ENCODE results near the gene C3.

DNA sequence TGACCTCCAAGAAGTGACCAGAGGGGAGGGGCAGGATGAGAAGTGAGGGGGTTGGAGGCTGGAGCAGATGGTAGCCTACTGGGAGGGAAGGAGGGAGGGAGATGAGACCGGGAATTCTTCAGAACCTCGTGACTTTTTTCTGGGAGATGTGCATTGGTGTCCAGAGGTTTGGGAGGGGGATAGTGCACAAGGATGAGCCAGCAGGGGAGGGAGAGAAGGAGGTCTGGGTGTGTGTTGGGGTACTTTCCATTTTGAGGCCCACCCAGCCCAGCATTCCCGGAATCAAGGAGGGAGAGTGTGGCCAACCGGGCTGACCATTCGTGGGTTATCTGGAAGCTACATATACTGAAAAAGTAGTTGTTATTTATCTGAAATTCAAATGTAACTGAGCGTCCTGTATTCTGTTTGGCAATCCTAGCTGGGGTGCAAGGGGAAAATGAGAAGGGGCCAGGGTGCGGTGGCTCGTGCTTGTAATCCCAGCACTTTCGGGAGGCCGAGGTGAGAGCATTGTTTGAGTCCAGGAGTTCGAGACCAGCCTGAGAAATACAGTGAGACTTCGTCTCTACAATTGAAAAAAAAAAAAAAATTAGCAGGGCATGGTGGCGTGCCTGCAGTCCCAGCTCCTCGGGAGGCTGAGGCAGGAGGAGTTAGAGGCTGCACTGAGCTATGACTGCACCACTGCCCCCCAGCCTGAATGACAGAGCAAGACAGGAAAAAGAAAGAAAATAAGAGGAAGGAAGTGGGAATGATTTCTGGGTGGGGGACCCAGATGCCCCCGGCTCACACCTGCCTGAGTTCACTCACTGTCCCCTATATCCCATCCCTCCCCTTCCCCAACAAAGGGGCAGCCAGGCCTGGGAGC, 4.4 kb upstream of the C3 start:
- TF ChIP-seq, protein P1, sequence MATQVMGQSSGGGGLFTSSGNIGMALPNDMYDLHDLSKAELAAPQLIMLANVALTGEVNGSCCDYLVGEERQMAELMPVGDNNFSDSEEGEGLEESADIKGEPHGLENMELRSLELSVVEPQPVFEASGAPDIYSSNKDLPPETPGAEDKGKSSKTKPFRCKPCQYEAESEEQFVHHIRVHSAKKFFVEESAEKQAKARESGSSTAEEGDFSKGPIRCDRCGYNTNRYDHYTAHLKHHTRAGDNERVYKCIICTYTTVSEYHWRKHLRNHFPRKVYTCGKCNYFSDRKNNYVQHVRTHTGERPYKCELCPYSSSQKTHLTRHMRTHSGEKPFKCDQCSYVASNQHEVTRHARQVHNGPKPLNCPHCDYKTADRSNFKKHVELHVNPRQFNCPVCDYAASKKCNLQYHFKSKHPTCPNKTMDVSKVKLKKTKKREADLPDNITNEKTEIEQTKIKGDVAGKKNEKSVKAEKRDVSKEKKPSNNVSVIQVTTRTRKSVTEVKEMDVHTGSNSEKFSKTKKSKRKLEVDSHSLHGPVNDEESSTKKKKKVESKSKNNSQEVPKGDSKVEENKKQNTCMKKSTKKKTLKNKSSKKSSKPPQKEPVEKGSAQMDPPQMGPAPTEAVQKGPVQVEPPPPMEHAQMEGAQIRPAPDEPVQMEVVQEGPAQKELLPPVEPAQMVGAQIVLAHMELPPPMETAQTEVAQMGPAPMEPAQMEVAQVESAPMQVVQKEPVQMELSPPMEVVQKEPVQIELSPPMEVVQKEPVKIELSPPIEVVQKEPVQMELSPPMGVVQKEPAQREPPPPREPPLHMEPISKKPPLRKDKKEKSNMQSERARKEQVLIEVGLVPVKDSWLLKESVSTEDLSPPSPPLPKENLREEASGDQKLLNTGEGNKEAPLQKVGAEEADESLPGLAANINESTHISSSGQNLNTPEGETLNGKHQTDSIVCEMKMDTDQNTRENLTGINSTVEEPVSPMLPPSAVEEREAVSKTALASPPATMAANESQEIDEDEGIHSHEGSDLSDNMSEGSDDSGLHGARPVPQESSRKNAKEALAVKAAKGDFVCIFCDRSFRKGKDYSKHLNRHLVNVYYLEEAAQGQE (IDR thresholded peaks at IDR 0.05), result no peak
- TF ChIP-seq, protein P2, sequence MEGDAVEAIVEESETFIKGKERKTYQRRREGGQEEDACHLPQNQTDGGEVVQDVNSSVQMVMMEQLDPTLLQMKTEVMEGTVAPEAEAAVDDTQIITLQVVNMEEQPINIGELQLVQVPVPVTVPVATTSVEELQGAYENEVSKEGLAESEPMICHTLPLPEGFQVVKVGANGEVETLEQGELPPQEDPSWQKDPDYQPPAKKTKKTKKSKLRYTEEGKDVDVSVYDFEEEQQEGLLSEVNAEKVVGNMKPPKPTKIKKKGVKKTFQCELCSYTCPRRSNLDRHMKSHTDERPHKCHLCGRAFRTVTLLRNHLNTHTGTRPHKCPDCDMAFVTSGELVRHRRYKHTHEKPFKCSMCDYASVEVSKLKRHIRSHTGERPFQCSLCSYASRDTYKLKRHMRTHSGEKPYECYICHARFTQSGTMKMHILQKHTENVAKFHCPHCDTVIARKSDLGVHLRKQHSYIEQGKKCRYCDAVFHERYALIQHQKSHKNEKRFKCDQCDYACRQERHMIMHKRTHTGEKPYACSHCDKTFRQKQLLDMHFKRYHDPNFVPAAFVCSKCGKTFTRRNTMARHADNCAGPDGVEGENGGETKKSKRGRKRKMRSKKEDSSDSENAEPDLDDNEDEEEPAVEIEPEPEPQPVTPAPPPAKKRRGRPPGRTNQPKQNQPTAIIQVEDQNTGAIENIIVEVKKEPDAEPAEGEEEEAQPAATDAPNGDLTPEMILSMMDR (IDR thresholded peaks at IDR 0.05), result no peak
- TF ChIP-seq ZFP36 (IDR thresholded peaks at IDR 0.05; ENCODE audit: borderline replicate concordance, partially characterized antibody), result no peak
- TF ChIP-seq CHD2 (IDR thresholded peaks at IDR 0.05; ENCODE audit: low read length, partially characterized antibody), result no peak
- TF ChIP-seq POLR2A (IDR thresholded peaks at IDR 0.05; ENCODE audit: low read length), result no peak
- TF ChIP-seq FOSL2 (IDR thresholded peaks at IDR 0.05), result no peak
- TF ChIP-seq FOSL2 (CRISPR knock-in tag; IDR thresholded peaks at IDR 0.05), result no peak
- TF ChIP-seq, protein P3, sequence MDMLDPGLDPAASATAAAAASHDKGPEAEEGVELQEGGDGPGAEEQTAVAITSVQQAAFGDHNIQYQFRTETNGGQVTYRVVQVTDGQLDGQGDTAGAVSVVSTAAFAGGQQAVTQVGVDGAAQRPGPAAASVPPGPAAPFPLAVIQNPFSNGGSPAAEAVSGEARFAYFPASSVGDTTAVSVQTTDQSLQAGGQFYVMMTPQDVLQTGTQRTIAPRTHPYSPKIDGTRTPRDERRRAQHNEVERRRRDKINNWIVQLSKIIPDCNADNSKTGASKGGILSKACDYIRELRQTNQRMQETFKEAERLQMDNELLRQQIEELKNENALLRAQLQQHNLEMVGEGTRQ (IDR thresholded peaks at IDR 0.05), result no peak
- TF ChIP-seq KDM1A (IDR thresholded peaks at IDR 0.05; ENCODE audit: low read depth), result no peak
- no peak for TF ChIP-seq CBX8 (IDR thresholded peaks at IDR 0.05)
- TF ChIP-seq ESRRA (IDR thresholded peaks at IDR 0.05; ENCODE audit: borderline replicate concordance, low read length), result no peak
- TF ChIP-seq JUNB (IDR thresholded peaks at IDR 0.05), result no peak
